Jurkat, Clone E6-1 (cell line): ENCODE measurements around the gene LCOR.

Experiments
- DNase-seq: peaks from one replicate; pipeline ENCODE4 v3.0.0-alpha.2; 2011; ENCODE audit warnings: low read depth, low spot score
- H3K4me3 ChIP-seq: 2 replicates; pipeline ENCODE4 v1.5.1; 2011; ENCODE audit warnings: mild to moderate bottlenecking, low read length, control low read depth, moderate library complexity

Gene LCOR

DNA sequence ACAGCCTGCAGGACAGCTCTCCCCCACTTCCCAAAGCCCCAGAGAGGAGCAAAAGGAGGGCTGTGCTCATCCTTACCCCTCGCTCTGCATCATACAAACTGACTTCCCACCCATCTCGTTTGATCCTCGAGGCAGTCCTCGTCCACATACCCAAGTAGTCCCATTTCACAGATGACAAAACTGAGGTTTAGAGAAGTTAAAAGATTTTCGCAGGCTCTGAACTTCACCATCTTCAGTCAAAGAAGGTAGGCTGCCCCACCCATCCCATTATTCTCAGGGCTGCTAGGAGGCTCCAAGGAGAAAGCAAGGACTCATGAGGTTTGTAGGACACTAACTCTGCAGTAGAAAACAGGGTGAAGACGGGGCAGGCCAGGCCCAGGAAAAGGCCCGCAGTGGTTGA is 206.6 kb downstream of the LCOR start:
- no peak for DNase-seq
- H3K4me3 ChIP-seq: no peak overlapping the region

DNA sequence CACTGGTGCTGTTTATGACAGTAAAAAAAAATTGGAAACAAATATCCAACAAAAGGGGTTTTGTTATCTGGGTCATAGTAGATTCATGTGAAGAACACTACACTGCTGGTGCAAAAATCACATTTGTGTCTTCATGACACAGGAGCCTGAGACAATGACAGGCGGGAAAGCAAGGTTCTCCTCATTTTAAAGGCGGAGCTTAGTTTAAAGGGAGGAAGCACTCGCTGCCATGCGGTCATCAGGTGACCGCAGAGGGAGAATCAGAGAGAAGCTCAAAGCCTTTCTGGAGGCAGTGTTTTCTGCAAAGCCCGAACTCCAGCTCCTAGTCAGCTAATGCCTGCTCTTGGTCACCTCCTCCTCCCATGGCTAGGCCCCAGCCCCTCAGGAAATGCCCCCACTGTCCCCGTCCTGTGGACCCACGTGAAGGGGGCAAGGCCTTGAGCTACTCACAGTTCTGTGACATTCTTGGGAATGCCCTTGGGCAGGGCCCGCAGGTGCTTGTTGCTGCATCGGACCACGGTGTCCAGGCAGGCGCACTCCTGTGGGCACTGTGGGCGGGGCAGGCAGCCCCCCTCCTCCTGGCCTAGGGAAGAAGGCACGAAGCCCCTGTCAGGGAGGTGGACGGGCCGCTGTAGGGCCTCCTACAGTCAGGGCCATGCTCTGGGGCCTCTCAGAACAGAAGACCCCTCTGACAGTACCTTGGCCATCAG is 207.6 kb downstream of the LCOR start:
- DNase-seq: no peak
- no peak overlapping the region for H3K4me3 ChIP-seq

DNA sequence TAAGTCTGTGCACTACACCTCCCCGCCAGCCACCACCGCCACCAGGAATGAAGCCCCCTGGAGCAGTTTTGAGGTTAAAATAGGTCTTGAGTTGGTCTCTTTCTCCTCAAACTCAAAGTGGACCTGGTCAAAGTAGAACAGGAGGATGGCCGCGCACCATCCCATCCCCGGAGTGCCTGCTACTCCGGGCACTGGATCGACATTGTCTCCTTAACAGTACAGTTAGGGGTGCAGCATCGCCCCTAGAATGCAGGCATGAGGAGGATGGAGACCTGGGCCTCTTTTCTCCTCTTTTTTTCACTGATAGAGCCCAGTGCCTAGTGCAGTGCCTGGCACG is 208.1 kb downstream of the LCOR start:
- H3K4me3 ChIP-seq: no peak overlapping the region
- no peak for DNase-seq

DNA sequence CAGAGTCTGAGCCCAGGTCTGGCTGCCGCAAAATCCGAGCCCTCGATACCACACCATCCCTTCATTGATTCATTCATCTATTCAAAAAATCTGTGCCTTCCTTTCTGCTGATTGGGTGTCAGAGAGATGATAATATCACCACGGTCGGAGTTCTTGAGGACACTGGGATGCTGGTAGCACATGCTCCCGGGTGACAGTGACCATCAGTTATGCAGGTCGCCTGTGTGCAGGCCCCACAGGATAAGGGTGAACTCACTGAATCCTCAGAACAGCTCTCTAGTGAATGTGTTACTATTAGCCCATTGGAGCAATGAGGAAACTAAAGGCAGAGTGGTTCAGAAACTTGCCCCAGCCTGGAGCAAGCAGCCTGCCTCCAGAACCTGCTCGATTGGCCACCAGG is 208.6 kb downstream of the LCOR start:
- no peak for DNase-seq
- H3K4me3 ChIP-seq: no peak overlapping the region

DNA sequence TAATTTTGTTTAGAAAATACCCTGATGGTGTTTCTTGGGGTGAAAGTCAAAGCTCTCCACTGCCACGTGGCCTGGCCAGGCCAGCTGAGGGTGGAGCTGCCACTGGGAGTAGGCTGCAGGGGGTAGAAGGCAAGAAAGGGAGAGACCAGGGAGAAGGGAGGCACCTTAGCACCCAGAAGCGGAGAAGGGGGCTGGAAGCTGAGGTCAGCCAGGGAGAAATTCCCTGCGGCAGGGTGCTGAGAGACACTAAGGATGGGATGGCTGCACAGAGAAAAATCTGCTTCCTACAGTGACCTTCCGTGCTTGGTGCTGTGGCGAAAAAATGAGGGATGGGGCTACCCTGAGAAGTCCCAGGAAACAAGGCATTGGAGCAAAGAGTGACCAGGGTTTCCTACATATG is 210.0 kb downstream of the LCOR start:
- H3K4me3 ChIP-seq: no peak overlapping the region
- DNase-seq: no peak

DNA sequence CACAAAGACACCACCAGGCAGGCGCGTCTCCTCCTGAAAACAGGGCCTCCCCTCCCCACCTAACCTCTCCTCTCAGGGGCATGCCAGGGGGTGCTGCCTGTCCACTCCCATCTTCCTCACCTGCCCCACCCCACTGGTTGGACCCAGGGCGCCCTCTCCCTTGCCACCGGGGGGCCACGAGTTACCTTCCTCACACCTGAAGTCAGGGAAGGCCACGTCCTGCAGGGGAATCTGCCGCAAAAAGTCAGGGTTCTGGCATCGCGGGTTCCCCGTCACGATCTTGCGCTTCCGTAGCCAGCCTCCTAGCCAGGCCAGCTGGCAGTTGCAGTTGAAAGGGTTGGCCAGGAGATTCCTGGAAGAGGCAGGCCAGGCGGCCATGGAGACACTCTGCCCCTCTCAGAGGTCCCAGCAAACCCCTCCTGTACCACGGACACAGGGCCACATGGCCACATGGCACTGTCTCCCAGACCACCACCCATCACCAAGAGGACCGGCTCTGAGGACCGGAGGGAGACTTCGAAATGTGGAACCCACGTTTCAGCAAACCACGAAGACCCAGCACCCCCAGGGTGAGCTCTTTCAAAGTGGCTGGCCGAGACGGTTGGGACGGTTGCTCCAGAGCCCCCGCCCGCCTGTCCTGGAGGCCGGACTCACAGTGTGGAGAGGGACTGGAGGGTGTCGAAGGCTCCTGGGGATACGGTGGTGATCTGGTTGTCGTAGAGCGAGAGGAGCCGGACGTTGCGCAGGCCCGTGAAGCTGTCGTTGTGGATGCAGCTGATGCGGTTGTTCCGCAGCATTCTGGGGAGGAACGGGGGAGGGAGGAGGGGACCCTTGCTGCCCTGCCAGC is 210.8 kb downstream of the LCOR start:
- no peak overlapping the region for H3K4me3 ChIP-seq
- no peak for DNase-seq

DNA sequence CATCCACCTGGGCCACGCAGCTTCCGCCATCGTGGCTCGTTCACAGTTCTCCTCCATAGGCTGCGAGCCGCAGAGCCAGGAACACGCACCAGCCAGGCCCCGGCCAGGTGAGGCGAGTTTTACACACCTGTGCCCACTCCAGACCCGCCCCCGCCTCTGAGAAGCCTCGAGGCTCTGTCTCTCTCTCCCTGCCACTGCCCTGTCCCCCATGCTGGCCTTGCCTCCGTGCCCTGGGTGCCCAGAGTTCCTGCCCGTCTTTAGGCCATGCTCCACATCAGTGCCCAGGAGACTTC is 211.4 kb downstream of the LCOR start:
- DNase-seq: no peak
- H3K4me3 ChIP-seq: no peak overlapping the region
